DMS 273 (cell line): ENCODE measurements around the gene TANC1.
A peak's percentile ranks its signal among the peaks of the same experiment; 100 is the strongest.

ENCODE experiments used
- DNase-seq: peaks from one replicate; lab custom pipeline; 2025; ENCODE audit not compliant: unreplicated experiment; lab: John Stamatoyannopoulos, UW

The TANC1 gene

GRCh38 chr2:159211447-159212396, 243.3 kb downstream of the TANC1 start:
- DNase-seq: no peak

- DNase-seq: no peak
These were observed 244.9 kb downstream of the TANC1 start for GRCh38 chr2:159213296-159213695.

- DNase-seq: peak; percentile 11
These were observed 246.0 kb downstream of the TANC1 start for GRCh38 chr2:159214325-159214865.

DNA sequence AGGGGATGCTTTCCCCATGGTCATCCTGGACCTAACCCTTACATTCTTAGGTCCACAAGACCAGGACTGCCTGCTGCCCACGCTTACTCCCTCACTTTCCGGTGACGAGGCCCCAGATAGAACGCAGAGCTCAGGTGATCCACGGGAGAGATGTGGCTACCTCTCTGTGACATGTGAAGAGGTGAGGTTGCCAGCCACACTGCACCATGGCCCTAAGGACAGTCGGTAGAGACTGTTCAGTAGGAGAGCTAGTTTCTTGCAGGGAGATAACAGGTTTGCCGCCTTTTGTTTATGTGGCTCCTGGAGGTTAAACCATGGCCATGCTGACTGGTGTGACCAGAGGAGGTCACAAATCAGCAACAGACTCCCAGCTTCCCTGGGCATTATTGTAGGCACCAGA, 246.7 kb downstream of the TANC1 start:
- DNase-seq: no peak

GRCh38 chr2:159217676-159218075, 249.2 kb downstream of the TANC1 start:
- no peak for DNase-seq

- no peak for DNase-seq
These were observed 249.9 kb downstream of the TANC1 start for GRCh38 chr2:159218389-159218788.

DNA sequence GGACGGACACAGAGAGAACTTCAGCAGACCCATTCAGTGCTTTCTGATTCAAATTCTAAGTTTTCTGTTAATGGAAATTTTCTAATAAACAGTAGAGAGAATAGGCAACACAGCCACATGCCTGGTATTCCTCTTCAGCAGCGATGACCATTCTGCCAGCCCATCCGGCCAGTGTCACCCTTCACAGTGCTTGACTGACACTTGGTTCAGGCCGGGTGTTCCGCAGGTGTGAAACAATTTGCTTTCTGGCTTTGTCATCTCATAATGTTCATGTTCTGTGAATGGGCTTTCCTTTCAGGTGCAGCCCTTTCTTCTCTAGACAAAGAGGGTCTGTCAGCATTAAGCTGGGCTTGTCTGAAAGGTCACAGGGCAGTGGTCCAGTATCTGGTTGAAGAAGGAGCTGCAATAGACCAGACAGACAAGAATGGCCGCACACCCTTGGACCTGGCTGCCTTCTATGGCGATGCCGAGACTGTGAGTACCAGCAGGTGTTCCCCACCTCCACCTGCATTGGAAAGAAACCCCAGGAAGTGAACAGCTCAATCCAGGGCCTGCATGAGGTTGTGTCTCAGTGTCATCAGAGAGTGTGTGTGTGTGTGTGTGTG, 251.1 kb downstream of the TANC1 start:
- no peak for DNase-seq

GRCh38 chr2:159224061-159224813, 255.8 kb downstream of the TANC1 start:
- no peak for DNase-seq

GRCh38 chr2:159225025-159226016, 256.9 kb downstream of the TANC1 start:
- no peak for DNase-seq

DNA sequence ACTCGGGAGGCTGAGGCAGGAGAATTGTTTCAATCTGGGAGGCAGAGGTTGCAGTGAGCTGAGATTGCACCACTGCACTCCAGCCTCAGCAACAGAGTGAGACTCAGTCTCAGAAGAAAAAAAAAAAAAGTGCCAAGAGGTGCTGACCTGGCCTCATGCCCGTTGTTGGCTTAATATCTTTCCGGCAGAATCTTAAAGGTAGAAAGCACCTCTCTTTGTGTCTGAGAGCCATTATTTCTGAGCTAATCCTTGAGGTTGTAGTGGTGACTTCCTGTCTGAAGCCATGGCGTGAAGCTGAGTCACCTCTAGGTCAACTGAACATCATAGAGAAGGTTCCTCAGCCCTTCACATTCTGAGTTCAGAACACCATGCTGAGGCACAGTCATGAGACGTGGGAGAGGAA, 257.6 kb downstream of the TANC1 start:
- DNase-seq: no peak

DNA sequence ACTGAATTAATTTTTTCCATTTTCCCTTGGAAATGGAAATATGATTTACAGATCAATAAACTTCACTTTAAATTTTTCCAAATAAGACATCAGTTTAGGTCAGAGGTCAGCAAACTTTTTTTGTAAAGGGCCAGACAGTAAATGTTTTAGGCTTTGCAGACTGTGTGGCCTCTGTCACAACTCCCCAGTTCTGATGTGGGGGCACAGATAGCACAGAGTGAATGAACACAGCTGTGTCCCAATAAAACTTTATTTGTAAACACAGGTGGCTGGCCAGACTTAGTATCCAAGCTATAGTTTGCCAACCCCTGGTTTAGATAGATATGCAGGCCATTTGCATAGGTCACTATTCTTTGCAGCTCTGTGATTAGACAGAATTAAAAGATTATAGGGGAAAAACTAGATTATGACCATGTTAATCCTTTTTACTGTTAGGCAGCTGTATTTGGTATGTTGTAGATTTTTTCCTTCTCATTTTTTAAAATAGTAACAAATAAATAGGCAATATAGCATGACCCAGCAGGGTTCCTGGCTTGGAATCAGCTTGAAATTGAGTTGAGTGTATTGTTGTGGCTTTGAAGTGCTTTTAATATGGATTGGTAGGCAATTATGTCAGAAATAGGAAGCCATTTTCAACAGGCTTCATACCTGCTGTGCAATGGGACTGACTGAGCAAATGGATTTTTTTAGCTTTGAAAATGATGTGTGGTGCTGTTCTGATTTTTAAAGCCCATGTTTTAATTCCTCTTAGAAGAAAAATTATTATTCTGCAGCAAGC, 258.4 kb downstream of the TANC1 start:
- DNase-seq: no peak

DNA sequence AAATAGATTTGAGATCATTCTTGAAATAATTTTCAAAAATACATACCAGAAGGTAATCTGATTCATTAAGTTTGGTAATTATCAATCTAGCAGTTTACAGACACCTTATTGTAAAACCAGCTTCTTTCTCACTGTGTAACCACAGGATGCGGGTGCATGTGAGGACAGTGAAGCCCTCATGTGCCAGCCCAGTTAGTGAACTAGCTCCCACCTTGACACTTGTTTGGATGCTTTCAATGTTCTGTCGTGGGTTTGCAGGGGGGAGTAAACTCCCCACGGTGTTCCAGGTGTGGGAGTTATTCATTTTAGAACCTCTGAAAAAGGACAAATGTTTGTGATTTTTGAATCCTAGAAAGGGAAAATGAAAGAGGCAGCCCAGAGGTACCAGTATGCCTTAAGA, 259.0 kb downstream of the TANC1 start:
- no peak for DNase-seq

DNA sequence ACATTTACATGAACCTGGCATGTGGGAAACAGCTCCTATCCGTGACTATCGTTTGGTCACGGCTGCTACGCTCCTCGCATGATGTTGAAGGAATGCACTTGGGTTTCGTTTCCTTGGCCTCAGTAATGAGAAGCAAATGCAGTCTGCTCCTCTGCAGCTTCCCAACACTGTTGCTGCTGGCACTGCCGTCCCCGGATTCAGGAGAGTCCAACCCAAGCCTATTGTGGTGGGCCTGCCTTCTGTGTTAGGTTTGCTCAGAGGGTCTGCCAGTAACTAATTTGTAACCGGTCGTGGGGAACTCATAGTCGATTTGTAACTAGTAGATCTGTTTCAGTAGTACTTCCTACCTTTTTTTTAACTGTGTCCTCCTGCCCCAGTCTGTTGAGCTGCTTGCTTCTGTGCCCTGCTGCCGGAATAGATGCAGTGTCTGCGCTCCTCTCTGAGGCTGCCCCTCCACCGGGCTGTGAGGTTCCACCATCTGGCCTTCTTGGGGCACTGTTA, 259.7 kb downstream of the TANC1 start:
- no peak for DNase-seq

GRCh38 chr2:159229476-159230144, 261.2 kb downstream of the TANC1 start:
- no peak for DNase-seq

DNA sequence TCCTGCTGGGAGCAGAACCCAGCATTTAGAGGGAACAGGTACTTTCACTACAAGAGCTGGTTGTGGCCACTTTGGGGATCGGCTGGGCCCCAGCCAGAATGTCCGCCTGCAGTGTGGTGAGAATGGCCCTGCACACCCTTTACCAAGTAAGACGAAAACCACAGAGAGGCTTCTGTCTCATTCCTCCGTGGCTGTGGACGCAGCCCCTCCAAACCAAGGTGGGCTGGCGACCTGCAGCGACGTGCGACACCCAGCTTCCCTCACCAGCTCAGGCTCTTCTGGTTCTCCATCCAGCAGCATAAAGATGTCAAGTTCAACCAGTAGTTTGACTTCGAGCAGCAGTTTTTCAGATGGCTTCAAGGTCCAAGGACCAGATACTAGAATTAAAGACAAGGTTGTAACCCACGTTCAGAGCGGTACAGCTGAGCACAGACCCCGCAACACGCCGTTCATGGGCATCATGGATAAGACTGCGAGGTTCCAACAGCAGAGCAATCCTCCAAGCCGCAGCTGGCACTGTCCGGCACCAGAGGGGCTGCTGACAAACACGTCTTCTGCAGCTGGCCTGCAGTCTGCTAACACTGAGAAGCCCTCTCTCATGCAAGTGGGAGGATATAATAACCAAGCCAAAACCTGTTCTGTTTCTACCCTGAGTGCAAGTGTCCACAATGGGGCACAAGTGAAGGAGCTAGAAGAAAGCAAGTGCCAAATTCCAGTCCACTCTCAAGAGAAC, 261.9 kb downstream of the TANC1 start:
- DNase-seq: no peak

DNA sequence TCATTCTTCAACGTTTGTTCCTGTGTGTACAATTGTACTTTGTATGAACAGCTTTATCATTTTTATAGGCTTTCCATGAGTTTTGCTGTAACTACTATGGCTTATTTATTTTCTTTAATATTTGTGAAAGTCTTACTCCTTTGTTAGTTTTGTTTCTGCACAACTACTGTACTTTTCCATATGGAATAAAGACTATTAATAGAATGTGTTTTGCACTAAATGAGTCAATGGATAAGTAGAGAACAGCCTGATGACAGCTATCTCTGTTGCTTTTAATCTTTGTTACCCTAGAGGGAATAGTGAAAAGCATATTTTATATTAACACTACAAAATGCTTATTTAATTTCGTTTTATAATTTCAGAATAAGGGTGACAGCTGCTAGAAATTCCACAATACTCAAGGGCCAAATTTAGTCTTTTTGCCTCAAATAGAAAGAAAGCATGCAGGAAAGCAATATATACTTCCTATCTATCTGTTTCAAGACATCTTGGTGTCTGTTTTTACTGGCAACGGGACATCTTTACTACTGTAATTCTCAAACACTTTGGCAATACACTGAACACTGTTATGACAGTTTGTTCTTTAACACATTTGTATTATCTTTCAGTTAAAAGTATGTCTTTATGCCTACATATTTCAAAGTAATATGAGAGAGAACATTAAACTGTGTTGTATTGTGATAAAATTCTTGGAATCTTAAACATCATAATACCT, 264.2 kb downstream of the TANC1 start:
- no peak for DNase-seq

GRCh38 chr2:159234868-159235267, 266.4 kb downstream of the TANC1 start:
- no peak for DNase-seq
